Transverse colon (tissue), 4 donors: ENCODE results near the gene CDHR2. TPM values are rescaled to one million over a fixed set of nuclear protein-coding genes. Genes with fewer than 3 reads are reported as not detected.
A peak's percentile ranks its signal among the peaks of the same experiment; 100 is the strongest.

Experiments used
- DNase-seq: peaks from one replicate; pipeline ENCODE4 v3.0.0-alpha.2; 2019
- H3K27ac ChIP-seq, 4 donors: fragments of 200-600 bp; sonication (generic); 2 replicates each; pipeline ENCODE4 v1.5.1; 2016 to 2018; ENCODE audit warnings: inconsistent platforms in 4 of 4
- H3K27me3 ChIP-seq: fragments of 200-600 bp; sonication (generic); 2 replicates; pipeline ENCODE4 v1.5.1; 2017; ENCODE audit warnings: inconsistent platforms
- H3K36me3 ChIP-seq, 4 donors: fragments of 200-600 bp; sonication (generic); 2 replicates each; pipeline ENCODE4 v1.5.1; 2017 to 2019; ENCODE audit warnings: inconsistent platforms in 4 of 4
- H3K4me1 ChIP-seq, 4 donors: fragments of 200-600 bp; sonication (generic); 2 replicates each; pipeline ENCODE4 v1.5.1; 2017 to 2020; ENCODE audit warnings: inconsistent platforms in 4 of 4
- H3K4me3 ChIP-seq, 4 donors: fragments of 200-600 bp; sonication (generic); 1 replicate in 1 of 4; 2 replicates in 3 of 4; pipeline versions ENCODE4 v1.5.1 to v1.6.1; 2017 to 2019; ENCODE audit warnings: inconsistent platforms in 4 of 4
- H3K9me3 ChIP-seq, 2 donors: fragments of 200-600 bp; sonication (generic); 2 replicates each; pipeline ENCODE4 v1.5.1; 2017 to 2019; ENCODE audit warnings: inconsistent platforms in 2 of 2
- EP300 ChIP-seq: sonication (generic); formaldehyde crosslinking; IDR thresholded peaks from one replicate; pipeline ENCODE4 v1.6.1; 2017; ENCODE audit warnings: antibody characterized with exemption, low read depth
- POLR2A ChIP-seq: fragments of 450-650 bp; IDR thresholded peaks from one replicate; pipeline ENCODE4 v1.6.1; 2016; ENCODE audit warnings: antibody characterized with exemption, mild to moderate bottlenecking, moderate library complexity
- POLR2AphosphoS5 ChIP-seq, 3 donors: sonication (generic); formaldehyde crosslinking; IDR thresholded peaks; one replicate each; pipeline ENCODE4 v1.6.1; 2016; ENCODE audit warnings: antibody characterized with exemption in 3 of 3
- whole genome bisulfite sequencing, 2 donors: methylation state at CpG; one replicate each; pipeline ENCODE4 v1.1.5; 2018; ENCODE audit warnings: low coverage in 1 of 2; 5-methylcytosine and 5-hydroxymethylcytosine counted together
- in situ Hi-C, 4 donors: fragments of 200-750 bp; cut with MboI; loops; one replicate each; pipeline versions ENCODE4 v1.15.0 to v1.15.1; 2017; ENCODE audit warnings: low sequenced_read_pairs in 3 of 4, low pct_ligation_motif_present in 1 of 4, low pct_unique_long_range_greater_than_20kb in 1 of 4
- intact Hi-C: fragments of 100-400 bp; cut with DNase I; formaldehyde crosslinking; loops from one replicate; pipeline ENCODE4 v1.15.1; 2023; ENCODE audit warnings: low total_unique reads
- total RNA-seq, 4 donors: library from RNA; depleted of rRNA; stranded (reverse); fragments of >200 nt; gene quantifications; one replicate each; pipeline ENCODE4 v1.1.0, GENCODE V29; 2016
- TF ChIP-seq, protein P1 (sequence below), 5 experiments: fragments of 200-600 bp in 3 of 5; fragments of 450-650 bp in 2 of 5; sonication (generic) in 3 of 5; IDR thresholded peaks; 1 replicate in 2 of 5; 2 replicates in 3 of 5; pipeline ENCODE4 v1.5.1; 2016 to 2017; ENCODE audit warnings: antibody characterized with exemption in 5 of 5, inconsistent platforms in 3 of 5, mild to moderate bottlenecking in 2 of 5, moderate library complexity in 1 of 5

Gene CDHR2
- total RNA-seq, 4 donors from 2014 or later, result 15.5 to 257 (median 104) TPM

DNA sequence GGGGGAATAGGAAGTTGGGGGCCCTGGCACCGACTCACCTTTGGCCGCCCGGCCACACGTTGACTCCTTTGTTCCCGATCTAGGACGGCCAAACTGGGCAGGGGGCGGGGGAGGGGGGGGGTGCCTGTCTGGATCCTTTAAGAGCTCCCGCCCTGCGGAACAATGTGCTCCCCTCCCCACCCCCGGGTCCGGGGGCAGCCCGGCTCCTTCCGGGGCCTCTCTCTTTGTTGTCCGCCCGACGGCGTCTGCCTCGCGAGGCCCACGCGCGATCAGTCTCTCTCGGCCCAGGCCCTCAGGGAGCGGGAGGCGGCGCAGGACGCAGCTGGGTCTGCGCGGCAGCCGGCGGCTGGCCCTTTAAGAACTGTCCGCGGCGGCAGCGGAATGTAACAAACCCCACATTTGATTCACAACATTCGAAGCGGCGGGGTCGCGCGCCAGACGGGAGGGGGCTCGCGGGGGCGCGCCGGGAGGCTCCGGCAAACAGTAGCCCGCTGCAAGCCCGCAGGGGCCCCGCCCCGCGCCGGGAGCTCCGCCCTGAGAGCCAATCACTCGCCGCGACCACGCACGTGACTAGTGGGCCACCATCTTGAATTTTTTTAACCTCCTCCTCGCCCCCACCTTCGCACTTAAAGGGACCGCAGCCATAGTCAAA lies 12.1 kb upstream of the CDHR2 start, which contains the start of gene RNF44:
Gene RNF44 (minus strand): TSS at position 501 of the 652 bp plus-strand sequence. CDS start 4,930 bp downstream, outside the sequence.
- Histone ChIP-seq H3K27me3 (no peaks in the 10 kb centered on the region), H3K36me3 (no peaks in the 10 kb centered on the region), H3K9me3 (no peaks in the 10 kb centered on the region), H3K27ac (peak within 1 kb of the TSS; percentile 89 to 99 (median 98)), H3K4me3 (peak within 1 kb of the TSS; percentile 45 to 93 (median 90)), H3K4me1 (peaks cover 35 to 58% (median 51%) of the 10 kb centered on the region in 4 donors)
- TF ChIP-seq EP300, result no peak
- TF ChIP-seq POLR2AphosphoS5 (IDR thresholded peaks at IDR 0.05), result peak; percentile 46 to 83 (median 80)
- peak; percentile 80 for TF ChIP-seq POLR2A
- TF ChIP-seq, protein P1, sequence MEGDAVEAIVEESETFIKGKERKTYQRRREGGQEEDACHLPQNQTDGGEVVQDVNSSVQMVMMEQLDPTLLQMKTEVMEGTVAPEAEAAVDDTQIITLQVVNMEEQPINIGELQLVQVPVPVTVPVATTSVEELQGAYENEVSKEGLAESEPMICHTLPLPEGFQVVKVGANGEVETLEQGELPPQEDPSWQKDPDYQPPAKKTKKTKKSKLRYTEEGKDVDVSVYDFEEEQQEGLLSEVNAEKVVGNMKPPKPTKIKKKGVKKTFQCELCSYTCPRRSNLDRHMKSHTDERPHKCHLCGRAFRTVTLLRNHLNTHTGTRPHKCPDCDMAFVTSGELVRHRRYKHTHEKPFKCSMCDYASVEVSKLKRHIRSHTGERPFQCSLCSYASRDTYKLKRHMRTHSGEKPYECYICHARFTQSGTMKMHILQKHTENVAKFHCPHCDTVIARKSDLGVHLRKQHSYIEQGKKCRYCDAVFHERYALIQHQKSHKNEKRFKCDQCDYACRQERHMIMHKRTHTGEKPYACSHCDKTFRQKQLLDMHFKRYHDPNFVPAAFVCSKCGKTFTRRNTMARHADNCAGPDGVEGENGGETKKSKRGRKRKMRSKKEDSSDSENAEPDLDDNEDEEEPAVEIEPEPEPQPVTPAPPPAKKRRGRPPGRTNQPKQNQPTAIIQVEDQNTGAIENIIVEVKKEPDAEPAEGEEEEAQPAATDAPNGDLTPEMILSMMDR (IDR thresholded peaks at IDR 0.05), result no peak
- in situ Hi-C loops (loop anchor here in 1 of 4 donors (5.0 kb wide), 1 partner anchor 90 kb away; the partner anchor contains the start of gene FAF2), intact Hi-C loops (no loop called here)
- peak; percentile 98 for DNase-seq
- WGBS, 2 donors, result 0% methylated on average over 63 of the region's 63 CpGs; no CpG with 5 or more reads in 1 of the 2 donors

DNA sequence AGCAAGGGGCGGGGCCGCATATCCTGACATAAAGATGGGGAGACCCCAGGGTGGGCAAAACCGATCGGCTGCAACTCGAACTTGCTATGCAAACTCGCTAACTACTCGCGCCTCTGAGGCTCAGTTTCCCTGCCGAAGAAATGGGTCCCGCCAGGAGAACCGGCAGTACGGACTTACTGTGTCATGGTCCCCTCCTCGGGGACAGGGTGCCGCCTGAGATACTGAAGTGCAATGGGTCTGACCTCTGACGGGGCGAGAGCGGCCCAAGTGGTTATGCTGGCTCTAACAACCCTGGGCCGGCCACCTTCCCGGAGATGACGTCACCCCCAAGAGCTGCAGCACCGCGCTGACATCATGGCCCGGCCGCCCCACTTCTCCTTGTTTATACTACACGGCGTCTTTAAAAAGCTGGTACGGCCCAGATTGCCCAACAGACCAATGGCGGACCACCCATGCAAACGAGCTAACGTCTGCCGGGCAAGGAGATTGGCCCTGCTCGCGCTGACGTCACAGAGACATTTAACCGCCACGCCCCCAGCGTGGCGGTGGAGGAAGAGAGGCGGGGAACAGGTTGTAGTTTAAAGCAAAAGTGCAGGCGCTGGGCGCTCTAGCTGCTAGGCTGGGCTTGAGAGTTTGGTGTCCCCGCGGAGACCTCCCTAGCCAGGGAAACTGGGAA lies 11.4 kb upstream of the CDHR2 start:
- no peaks in the 10 kb centered on the region for H3K27me3 ChIP-seq
- peak overlapping the region; percentile 45 to 93 (median 90) for H3K4me3 ChIP-seq
- intact Hi-C loops, result no loop called here
- H3K9me3 ChIP-seq, result no peaks in the 10 kb centered on the region
- peak overlapping the region; percentile 89 to 99 (median 98) for H3K27ac ChIP-seq
- no peaks in the 10 kb centered on the region for H3K36me3 ChIP-seq
- 1% methylated on average over 43 of the region's 43 CpGs; no CpG with 5 or more reads in 1 of the 2 donors for WGBS, 2 donors
- in situ Hi-C loops, result loop anchor here in 1 of 4 donors (5.0 kb wide), 1 partner anchor 90 kb away; the partner anchor contains the start of gene FAF2
- H3K4me1 ChIP-seq, result peaks cover 34 to 58% (median 53%) of the 10 kb centered on the region in 4 donors
- peak; percentile 99 for DNase-seq
- TF ChIP-seq POLR2A, result peak; percentile 79
- TF ChIP-seq EP300, result no peak
- peak; percentile 54 to 88 (median 82) for TF ChIP-seq POLR2AphosphoS5 (IDR thresholded peaks at IDR 0.05)
- TF ChIP-seq, protein P1 (IDR thresholded peaks at IDR 0.05), result peak in 1 of 5 experiments; percentile 13

DNA sequence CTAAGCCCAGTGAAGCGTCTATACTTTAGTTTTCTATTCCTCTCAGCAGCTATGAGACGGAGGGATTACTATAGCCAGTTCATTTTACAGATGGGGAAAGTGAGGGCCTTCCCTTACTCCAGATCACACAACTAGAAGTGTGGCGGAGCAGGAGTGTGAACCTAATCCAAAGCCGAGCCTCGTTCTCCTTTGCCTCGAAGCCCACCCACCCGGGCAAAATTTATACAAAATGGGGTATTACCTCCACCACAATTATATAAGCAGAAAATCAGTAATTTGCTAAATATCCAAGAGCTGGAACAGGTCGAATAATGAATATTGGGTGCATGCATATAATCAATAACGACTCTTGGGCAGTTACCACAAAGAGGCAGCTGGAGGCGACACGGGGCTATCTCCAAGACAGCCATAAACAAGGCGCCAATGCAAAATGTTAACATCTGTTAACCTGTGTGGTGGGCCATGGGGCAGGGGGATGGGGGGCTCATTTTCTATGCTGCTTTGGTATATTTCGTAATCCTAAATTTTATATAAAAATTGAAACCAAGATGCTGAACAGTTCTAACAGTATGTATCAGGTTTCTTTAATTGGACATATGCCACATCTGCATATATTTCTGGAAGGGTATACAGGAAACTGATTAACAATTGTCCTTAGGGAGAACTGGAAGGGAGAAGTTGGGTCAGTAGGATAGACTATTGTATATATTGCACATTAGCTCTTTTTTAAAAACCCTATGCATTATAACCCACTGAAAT lies 10.7 kb upstream of the CDHR2 start:
- intact Hi-C loops (no loop called here), in situ Hi-C loops (loop anchor here in 1 of 4 donors (5.0 kb wide), 1 partner anchor 91 kb away; the partner anchor contains the start of gene FAF2)
- Histone ChIP-seq H3K27ac (peak overlapping the region; percentile 89 to 99 (median 98)), H3K4me1 (peaks cover 27 to 51% (median 46%) of the 10 kb centered on the region in 4 donors), H3K36me3 (no peaks in the 10 kb centered on the region), H3K4me3 (peak overlapping the region in 3 of 4 donors; percentile 6 to 93 (median 91)), H3K27me3 (no peaks in the 10 kb centered on the region), H3K9me3 (no peaks in the 10 kb centered on the region)
- no peak for TF ChIP-seq POLR2A
- TF ChIP-seq, protein P1 (IDR thresholded peaks at IDR 0.05), result peak in 1 of 5 experiments; percentile 14
- no peak for DNase-seq
- 20% methylated on average over 2 to 13 of the region's 13 CpGs for WGBS, 2 donors
